Loucy (cell line): ENCODE results near the gene PPP3CA.

ENCODE experiments used
- EZH2phosphoT487 ChIP-seq: fragments of 200-600 bp; IDR thresholded peaks from 2 replicates; pipeline ENCODE4 v1.6.1; 2018; ENCODE audit warnings: antibody characterized with exemption, mild to moderate bottlenecking, moderate library complexity, borderline replicate concordance
- TF ChIP-seq, protein P1 (sequence below): fragments of 200-600 bp; sonication (generic); conservative IDR thresholded peaks from 2 replicates; pipeline ENCODE4 v1.5.1; 2014; ENCODE audit warnings: mild to moderate bottlenecking, antibody characterized with exemption, low read length

DNA sequence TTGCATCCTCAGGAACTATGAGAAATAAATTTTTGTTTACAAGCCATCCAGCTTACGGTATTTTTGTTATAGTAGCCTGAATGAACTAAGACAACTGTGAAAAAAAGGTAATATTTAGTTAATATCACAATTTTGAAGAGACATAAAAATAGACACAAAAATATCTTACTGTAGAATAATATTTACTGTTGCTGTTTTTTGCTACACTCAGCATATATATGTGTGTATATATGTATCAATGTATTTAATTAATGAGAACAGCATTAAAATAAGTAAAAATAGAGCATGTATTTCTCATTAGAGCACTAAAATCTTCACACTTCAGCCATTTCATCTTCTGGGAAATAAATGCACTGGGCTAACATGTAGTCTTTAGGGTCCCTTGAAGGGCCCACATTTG, 24.6 kb downstream of the PPP3CA start:
- TF ChIP-seq, protein P1, sequence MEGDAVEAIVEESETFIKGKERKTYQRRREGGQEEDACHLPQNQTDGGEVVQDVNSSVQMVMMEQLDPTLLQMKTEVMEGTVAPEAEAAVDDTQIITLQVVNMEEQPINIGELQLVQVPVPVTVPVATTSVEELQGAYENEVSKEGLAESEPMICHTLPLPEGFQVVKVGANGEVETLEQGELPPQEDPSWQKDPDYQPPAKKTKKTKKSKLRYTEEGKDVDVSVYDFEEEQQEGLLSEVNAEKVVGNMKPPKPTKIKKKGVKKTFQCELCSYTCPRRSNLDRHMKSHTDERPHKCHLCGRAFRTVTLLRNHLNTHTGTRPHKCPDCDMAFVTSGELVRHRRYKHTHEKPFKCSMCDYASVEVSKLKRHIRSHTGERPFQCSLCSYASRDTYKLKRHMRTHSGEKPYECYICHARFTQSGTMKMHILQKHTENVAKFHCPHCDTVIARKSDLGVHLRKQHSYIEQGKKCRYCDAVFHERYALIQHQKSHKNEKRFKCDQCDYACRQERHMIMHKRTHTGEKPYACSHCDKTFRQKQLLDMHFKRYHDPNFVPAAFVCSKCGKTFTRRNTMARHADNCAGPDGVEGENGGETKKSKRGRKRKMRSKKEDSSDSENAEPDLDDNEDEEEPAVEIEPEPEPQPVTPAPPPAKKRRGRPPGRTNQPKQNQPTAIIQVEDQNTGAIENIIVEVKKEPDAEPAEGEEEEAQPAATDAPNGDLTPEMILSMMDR: no peak
- no peak for TF ChIP-seq EZH2phosphoT487
